IMR-90 (cell line): ENCODE results near the gene CD44.

Source experiments
- FOS ChIP-seq: fragments of 150-350 bp; IDR thresholded peaks from 2 replicates; pipeline ENCODE4 v1.6.1; 2016; ENCODE audit warnings: low read depth, low read length
- MAFK ChIP-seq: IDR thresholded peaks from 2 replicates; pipeline ENCODE4 v1.6.1; 2012; ENCODE audit warnings: low read depth, low read length, improper control_type of control experiment
- POLR2A ChIP-seq: IDR thresholded peaks from 2 replicates; pipeline ENCODE4 v1.6.1; 2012; ENCODE audit warnings: mild to moderate bottlenecking, low read depth, low read length
- RAD21 ChIP-seq: IDR thresholded peaks from 2 replicates; pipeline ENCODE4 v1.6.1; 2012; ENCODE audit warnings: low read length, improper control_type of control experiment
- RFX5 ChIP-seq: IDR thresholded peaks from 2 replicates; pipeline ENCODE4 v1.8.0; 2012; ENCODE audit warnings: low read depth, mild to moderate bottlenecking, low read length, moderate library complexity
- TF ChIP-seq, protein P1 (sequence below): conservative IDR thresholded peaks from 2 replicates; pipeline ENCODE4 v1.5.1; 2012; ENCODE audit warnings: mild to moderate bottlenecking, low read depth, low read length, improper control_type of control experiment

DNA sequence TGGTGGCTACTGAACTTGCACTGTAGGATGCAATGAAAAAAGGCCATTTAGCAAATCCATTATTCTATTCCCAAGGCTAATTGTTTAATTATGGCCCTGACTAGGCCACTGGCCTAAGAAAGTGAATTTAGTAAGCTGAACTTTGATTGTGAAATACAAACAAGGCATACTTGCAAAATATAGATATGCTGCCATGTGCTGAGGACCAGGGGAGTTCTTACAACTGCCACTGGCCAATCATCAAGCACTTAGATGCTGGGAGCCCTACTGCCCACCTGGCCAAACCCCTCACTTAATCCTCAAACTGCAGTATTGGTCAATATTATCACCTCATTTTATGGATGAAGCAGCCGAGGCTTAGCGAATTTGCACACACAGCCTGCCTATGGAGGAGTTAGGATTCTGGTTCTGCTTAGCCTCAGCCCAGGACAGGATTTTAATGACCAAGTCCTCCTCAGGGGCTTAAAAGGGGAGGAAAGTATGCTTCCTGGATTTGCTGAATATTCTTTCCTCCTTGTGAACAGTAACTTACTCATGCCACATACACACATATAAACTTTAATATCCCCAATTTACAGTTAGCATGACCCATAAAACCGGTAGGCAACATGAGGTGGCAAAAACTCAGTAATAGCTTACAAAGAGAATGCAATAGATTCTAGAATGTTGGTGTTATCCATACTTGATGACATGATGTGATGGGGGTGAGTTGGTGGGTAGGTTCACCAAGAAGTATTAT is 39.3 kb downstream of the CD44 start:
- TF ChIP-seq, protein P1, sequence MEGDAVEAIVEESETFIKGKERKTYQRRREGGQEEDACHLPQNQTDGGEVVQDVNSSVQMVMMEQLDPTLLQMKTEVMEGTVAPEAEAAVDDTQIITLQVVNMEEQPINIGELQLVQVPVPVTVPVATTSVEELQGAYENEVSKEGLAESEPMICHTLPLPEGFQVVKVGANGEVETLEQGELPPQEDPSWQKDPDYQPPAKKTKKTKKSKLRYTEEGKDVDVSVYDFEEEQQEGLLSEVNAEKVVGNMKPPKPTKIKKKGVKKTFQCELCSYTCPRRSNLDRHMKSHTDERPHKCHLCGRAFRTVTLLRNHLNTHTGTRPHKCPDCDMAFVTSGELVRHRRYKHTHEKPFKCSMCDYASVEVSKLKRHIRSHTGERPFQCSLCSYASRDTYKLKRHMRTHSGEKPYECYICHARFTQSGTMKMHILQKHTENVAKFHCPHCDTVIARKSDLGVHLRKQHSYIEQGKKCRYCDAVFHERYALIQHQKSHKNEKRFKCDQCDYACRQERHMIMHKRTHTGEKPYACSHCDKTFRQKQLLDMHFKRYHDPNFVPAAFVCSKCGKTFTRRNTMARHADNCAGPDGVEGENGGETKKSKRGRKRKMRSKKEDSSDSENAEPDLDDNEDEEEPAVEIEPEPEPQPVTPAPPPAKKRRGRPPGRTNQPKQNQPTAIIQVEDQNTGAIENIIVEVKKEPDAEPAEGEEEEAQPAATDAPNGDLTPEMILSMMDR = no peak
- TF ChIP-seq MAFK = no peak
- no peak for TF ChIP-seq FOS
- TF ChIP-seq POLR2A = 0 out of 2 replicates have a peak, but pooled peaks have one; percentile 9
- TF ChIP-seq RFX5 = no peak
- no peak for TF ChIP-seq RAD21
